C1 segment of cervical spinal cord (tissue), 14 donors: ENCODE data around the gene CZIB.
"Not testable (repeated sequence)": the region's sequence is repeated elsewhere in the genome, so short reads cannot be mapped to it uniquely, and the experiment has no call there.

ENCODE experiments used
- DNase-seq, 14 donors: peaks; one replicate each; lab custom pipeline; 2025; lab: John Stamatoyannopoulos, UW

The CZIB gene

DNA sequence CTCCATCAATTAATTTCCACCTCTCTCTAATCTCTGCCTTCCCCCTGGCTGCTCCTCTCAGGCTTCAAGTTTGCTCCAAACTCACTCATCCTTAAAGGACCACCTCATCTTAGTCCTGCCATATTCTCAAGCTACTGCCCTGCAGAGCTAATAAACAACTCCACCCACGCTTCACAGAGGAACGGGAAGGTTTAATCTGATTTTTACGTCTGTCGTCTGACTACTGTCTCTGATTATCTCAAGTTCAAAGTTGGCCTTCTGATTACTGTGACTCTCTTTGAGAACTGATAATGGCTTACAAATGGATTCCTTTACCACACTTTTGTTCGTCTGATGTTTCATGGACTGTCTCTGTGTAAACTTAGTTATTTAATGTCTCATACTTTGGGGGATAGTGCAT lies 31.4 kb downstream of the CZIB start:
- DNase-seq: no peak

GRCh38 chr1:53188099-53188498 lies 32.3 kb downstream of the CZIB start:
- no peak for DNase-seq

DNA sequence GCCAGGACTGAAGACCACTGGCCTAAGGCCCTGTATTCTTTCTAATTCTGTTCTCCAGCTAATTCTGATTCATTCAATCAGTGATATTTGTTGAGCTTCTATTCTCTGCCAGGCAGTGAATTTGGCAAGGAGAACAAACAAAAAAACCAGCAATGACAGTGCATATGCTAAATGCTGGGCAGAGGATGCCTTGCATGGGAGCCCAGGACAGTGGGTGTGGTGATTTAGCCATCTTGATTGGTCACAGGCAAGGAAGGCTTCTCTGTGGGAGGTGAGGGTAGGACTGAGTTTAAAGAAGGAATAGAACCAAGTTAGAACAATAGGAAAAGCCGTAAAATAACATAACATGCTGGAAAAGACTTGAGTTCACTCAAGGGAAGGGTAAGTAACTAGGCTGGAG lies 33.0 kb downstream of the CZIB start:
- DNase-seq: no peak

DNA sequence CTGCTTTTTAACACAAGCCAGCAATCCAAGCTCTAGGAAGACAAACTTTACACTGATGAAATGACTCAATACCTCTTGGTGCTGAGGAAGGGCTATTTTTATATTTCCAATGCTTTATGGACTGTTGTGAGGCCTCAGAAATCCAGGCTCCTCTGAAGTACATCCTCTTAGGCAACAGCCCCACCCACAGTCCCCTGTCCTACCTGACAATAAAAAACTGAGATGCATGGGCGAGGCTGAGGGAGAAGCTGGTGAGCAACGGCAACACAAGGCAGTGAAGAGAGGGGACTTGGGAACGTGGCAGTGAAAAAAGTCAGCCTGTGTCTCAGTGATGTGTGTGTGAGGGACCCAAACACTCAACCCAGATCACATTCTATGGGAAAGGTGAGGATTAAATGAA lies 33.9 kb downstream of the CZIB start:
- DNase-seq: no peak

GRCh38 chr1:53185955-53186297 lies 34.5 kb downstream of the CZIB start:
- DNase-seq: not testable (repeated sequence)

GRCh38 chr1:53183095-53183990 lies 37.1 kb downstream of the CZIB start:
- DNase-seq: no peak

DNA sequence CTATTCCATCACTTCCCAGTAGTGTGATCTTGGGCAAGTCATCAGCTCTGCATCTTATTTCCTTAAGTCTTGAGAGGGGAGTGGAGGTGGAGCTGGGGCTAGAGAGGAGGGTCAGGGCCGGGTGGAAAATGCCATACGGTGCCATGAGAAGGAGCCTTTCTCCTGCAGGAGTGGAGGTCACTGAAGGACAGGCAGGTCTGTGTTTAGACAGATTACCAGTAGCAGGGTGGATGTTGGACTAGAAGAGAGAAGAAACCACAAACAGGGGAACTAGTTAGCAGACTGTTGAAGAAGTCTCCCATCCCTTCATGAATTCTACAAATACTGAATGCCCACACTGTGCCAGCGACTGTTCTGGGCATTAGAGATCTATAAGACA lies 37.7 kb downstream of the CZIB start:
- no peak for DNase-seq

DNA sequence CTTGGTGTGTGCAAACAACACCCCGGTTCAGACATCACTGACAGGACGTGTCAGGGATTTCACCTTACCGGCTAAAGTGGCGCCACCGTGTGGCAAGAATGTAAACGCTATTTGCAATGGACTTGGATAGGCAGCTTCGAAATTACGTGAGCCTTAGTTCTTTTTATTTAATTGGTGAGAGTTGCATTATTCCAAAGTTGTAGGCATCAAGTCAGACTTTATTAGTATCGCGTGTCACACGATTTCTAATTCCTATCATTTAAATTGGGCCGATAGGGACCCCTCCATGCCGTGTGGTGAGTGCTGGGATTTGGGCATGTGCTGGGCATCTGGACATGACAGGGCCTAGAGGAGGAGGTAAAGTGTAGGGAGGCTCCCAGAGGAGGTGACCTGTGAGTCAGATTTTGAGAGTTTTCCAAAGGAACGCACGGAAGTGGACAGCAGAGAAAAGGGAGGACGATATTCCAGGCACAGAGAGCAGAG lies 38.3 kb downstream of the CZIB start:
- DNase-seq: peak in 8 of 14 donors; percentile 5 to 51 (median 36)

GRCh38 chr1:53180951-53181350 lies 39.5 kb downstream of the CZIB start:
- no peak for DNase-seq

DNA sequence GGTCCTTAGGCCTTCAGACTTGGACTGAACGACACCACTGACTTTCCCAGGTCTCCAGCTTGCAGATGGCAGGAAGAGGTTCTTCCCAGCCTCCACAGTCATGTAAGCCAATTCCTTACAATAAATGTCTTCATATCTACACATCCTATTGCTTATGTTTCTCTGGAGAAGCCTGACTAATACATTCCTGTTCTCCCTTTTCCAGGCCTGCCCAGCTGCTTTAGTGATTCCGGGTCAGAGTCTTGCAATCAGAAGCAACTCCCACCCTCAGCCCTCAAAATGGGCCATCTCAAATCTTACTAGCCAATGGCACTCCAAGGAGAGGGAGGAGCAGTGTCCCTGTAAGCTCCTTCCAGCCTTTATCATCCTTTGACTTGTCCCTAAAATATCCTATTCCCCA lies 40.2 kb downstream of the CZIB start:
- no peak for DNase-seq

- peak in 3 of 14 donors; percentile 1 to 7 (median 2) for DNase-seq
Observed at GRCh38 chr1:53176452-53177208, 43.8 kb downstream of the CZIB start.

- DNase-seq: no peak
Observed at GRCh38 chr1:53174971-53175913, 45.2 kb downstream of the CZIB start.

GRCh38 chr1:53172426-53173128 lies 47.9 kb downstream of the CZIB start:
- DNase-seq: peak in 1 of 14 donors; percentile 48

GRCh38 chr1:53166912-53167311 lies 53.5 kb downstream of the CZIB start:
- no peak for DNase-seq

GRCh38 chr1:53166366-53166765 lies 54.1 kb downstream of the CZIB start:
- no peak for DNase-seq

GRCh38 chr1:53165408-53165961 lies 54.9 kb downstream of the CZIB start:
- DNase-seq: no peak
